Fibroblast of lung (primary cell): ENCODE results near the gene JUNB. TPM values are rescaled to one million over a fixed set of nuclear protein-coding genes. Genes with fewer than 3 reads are reported as not detected.
"Not testable (repeated sequence)": the region's sequence is repeated elsewhere in the genome, so short reads cannot be mapped to it uniquely, and the experiment has no call there.

ENCODE experiments used
- DNase-seq, 2 donors: peaks; one replicate each; pipeline versions ENCODE4 v3.0.0 to v3.0.0-alpha.2; 2010; ENCODE audit warnings: low read depth in 2 of 2
- H2AFZ ChIP-seq: 2 replicates; pipeline ENCODE4 v1.5.1; 2012; ENCODE audit warnings: low read length, control low read depth, inconsistent platforms
- H3K27ac ChIP-seq: 2 replicates; pipeline ENCODE4 v1.5.1; 2011; ENCODE audit warnings: low read length, control low read depth; ENCODE audit not compliant: insufficient read depth
- H3K27me3 ChIP-seq: 2 replicates; pipeline ENCODE4 v1.5.1; 2011; ENCODE audit warnings: mild to moderate bottlenecking, low read length; ENCODE audit not compliant: control insufficient read depth, insufficient read depth
- H3K36me3 ChIP-seq: 2 replicates; pipeline ENCODE4 v1.5.1; 2011; ENCODE audit warnings: low read length; ENCODE audit not compliant: control insufficient read depth, insufficient read depth
- H3K4me1 ChIP-seq: 2 replicates; pipeline ENCODE4 v1.5.1; 2011; ENCODE audit warnings: low read length; ENCODE audit not compliant: control insufficient read depth, insufficient read depth; ENCODE audit errors: extremely low read depth
- H3K4me2 ChIP-seq: 2 replicates; pipeline ENCODE4 v1.5.1; 2011; ENCODE audit warnings: low read length, control low read depth; ENCODE audit not compliant: insufficient read depth; ENCODE audit errors: extremely low read depth
- H3K4me3 ChIP-seq, 4 experiments: fragments of 200-600 bp in 1 of 4; sonication (generic) in 1 of 4; replicated peaks in 1 of 4; 2 replicates each; pipeline ENCODE4 v1.5.1; 2011 to 2016; ENCODE audit warnings: low read length in 4 of 4, low read depth in 3 of 4, mild to moderate bottlenecking in 3 of 4, control low read depth in 2 of 4, inconsistent platforms in 1 of 4, mixed read lengths in 1 of 4; ENCODE audit not compliant: insufficient read depth in 1 of 4; ENCODE audit errors: control extremely low read depth in 1 of 4
- H3K79me2 ChIP-seq: 2 replicates; pipeline ENCODE4 v1.5.1; 2012; ENCODE audit warnings: mild to moderate bottlenecking, low read length, inconsistent platforms; ENCODE audit not compliant: control insufficient read depth, insufficient read depth
- H3K9ac ChIP-seq: 2 replicates; pipeline ENCODE4 v1.5.1; 2011; ENCODE audit warnings: mild to moderate bottlenecking, low read length, control low read depth; ENCODE audit not compliant: insufficient read depth
- H3K9me3 ChIP-seq: 2 replicates; pipeline ENCODE4 v1.5.1; 2012; ENCODE audit warnings: low read depth, low read length; ENCODE audit not compliant: control insufficient read depth, insufficient read depth
- H4K20me1 ChIP-seq: 2 replicates; pipeline ENCODE4 v1.5.1; 2011; ENCODE audit warnings: low read length; ENCODE audit not compliant: control insufficient read depth, insufficient read depth; ENCODE audit errors: extremely low read depth
- EZH2 ChIP-seq: IDR thresholded peaks from 2 replicates; pipeline ENCODE4 v1.5.1; 2012; ENCODE audit warnings: low read length, control low read depth, mild to moderate bottlenecking; ENCODE audit errors: missing control alignments
- polyA plus RNA-seq, 2 donors: library from polyadenylated mRNA; depleted of rRNA in 1 of 2; stranded (reverse) in 1 of 2; unstranded in 1 of 2; fragments of >200 nt; gene quantifications; 2 replicates each; pipeline ENCODE4 v1.2.1, GENCODE V29; 2011 to 2012; ENCODE audit warnings: missing spikeins in 1 of 2
- total RNA-seq: library from RNA; depleted of rRNA; stranded (reverse); fragments of >200 nt; gene quantifications from 2 replicates; pipeline ENCODE4 v1.2.1, GENCODE V29; 2014
- TF ChIP-seq, protein P1 (sequence below), 2 donors: IDR thresholded peaks in 1 of 2; conservative IDR thresholded peaks in 1 of 2; 1 replicate in 1 of 2; 2 replicates in 1 of 2; pipeline ENCODE4 v1.5.1; 2011 to 2012; ENCODE audit warnings: low read length in 2 of 2, control low read depth in 1 of 2, inconsistent platforms in 1 of 2, low read depth in 1 of 2, mild to moderate bottlenecking in 1 of 2

The JUNB gene
- total and polyA plus RNA-seq, 2 donors (not counting 1 experiment from before 2014, with no cell fraction given) = 20.2 to 108 TPM

DNA sequence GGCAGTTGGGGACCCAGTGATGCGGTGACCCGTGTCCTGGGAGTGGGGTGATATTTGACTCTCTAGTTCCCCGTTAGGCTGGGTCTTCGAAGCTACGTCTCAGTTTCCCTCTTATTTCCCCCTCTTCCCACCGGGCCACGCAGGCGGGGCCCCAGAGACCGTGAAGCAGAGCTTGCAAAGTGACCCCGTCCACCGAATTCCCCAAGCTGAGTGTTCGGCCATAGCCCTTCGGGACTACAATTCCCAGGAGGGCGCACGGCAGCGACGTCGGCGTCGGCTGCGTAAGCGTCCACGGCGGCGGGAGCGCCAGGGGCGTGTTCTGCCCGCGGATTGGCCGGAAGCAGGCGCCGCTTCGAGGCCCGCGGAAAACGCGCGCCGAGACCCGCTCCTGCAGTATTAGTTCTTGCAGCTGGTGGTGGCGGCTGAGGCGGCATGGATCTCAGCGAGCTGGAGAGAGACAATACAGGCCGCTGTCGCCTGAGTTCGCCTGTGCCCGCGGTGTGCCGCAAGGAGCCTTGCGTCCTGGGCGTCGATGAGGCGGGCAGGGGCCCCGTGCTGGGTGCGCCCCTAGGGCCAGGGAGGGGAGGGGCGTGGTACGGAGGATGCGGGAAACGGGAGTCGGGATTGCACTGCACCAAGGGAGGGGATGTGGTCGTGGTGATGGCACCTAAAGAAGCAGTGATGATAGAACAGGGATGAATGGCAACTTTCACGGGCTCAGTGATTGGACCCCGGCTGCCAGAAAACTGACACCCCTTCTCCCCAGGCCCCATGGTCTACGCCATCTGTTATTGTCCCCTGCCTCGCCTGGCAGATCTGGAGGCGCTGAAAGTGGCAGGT lies 15.2 kb downstream of the JUNB start, which contains the start of gene RNASEH2A:
Gene RNASEH2A (plus strand): TSS at position 343 of the 840 bp plus-strand sequence. CDS start 90 bp downstream, at position 433.
- peak; percentile 88 to 89 for DNase-seq
- H3K27me3 ChIP-seq = no peaks in the 10 kb centered on the region
- H3K27ac ChIP-seq = peak within 1 kb of the TSS; percentile 57
- H3K36me3 ChIP-seq = peaks cover 1% of the 10 kb centered on the region
- H3K79me2 ChIP-seq = peaks cover 7% of the 10 kb centered on the region
- no peaks in the 10 kb centered on the region for H3K9me3 ChIP-seq
- no peaks in the 10 kb centered on the region for H4K20me1 ChIP-seq
- H3K9ac ChIP-seq = peak within 1 kb of the TSS; percentile 60
- peak within 1 kb of the TSS; percentile 68 to 76 (median 70) for H3K4me3 ChIP-seq
- H3K4me2 ChIP-seq = peak within 1 kb of the TSS; percentile 100
- TF ChIP-seq, protein P1, sequence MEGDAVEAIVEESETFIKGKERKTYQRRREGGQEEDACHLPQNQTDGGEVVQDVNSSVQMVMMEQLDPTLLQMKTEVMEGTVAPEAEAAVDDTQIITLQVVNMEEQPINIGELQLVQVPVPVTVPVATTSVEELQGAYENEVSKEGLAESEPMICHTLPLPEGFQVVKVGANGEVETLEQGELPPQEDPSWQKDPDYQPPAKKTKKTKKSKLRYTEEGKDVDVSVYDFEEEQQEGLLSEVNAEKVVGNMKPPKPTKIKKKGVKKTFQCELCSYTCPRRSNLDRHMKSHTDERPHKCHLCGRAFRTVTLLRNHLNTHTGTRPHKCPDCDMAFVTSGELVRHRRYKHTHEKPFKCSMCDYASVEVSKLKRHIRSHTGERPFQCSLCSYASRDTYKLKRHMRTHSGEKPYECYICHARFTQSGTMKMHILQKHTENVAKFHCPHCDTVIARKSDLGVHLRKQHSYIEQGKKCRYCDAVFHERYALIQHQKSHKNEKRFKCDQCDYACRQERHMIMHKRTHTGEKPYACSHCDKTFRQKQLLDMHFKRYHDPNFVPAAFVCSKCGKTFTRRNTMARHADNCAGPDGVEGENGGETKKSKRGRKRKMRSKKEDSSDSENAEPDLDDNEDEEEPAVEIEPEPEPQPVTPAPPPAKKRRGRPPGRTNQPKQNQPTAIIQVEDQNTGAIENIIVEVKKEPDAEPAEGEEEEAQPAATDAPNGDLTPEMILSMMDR (conservative IDR thresholded peaks at IDR 0.05 in 1 of 2, IDR thresholded peaks at IDR 0.05 in 1 of 2; ENCODE audit: low read depth in 1 of 2, low read length in 2 of 2) = no peak
- no peak for TF ChIP-seq EZH2
- H3K4me1 ChIP-seq = peaks cover 10% of the 10 kb centered on the region
- H2AFZ ChIP-seq = peak within 1 kb of the TSS; percentile 94

DNA sequence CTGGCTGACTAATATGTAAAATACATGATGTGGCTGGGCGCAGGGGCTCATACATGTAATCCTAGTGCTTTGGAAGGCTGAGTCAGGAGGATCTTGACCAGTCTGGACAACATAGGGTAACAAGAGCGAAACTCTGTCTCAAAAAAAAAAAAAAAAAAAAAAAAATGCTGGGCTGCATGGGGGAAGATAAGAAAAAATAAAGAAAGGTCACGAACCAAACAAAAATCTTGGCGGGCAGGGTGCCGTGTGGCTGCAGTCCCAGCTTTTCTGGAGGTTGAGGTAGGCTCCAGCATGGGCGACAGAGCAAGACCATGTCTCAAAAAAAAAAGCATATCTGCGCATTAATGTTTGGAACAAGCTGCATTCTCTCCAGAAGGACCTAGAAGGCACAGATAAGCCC lies 23.8 kb downstream of the JUNB start:
- Histone ChIP-seq H4K20me1 (no peaks in the 10 kb centered on the region), H3K36me3 (peaks cover 1% of the 10 kb centered on the region), H3K4me2 (no peak overlapping the region), H3K9me3 (no peaks in the 10 kb centered on the region), H2AFZ (no peak overlapping the region), H3K27ac (no peak overlapping the region), H3K9ac (no peak overlapping the region), H3K4me3 (no peak overlapping the region), H3K79me2 (no peaks in the 10 kb centered on the region), H3K4me1 (no peaks in the 10 kb centered on the region), H3K27me3 (no peaks in the 10 kb centered on the region)
- TF ChIP-seq, protein P1 (conservative IDR thresholded peaks at IDR 0.05 in 1 of 2, IDR thresholded peaks at IDR 0.05 in 1 of 2; ENCODE audit: low read depth in 1 of 2, low read length in 2 of 2) = no peak
- DNase-seq = no peak

DNA sequence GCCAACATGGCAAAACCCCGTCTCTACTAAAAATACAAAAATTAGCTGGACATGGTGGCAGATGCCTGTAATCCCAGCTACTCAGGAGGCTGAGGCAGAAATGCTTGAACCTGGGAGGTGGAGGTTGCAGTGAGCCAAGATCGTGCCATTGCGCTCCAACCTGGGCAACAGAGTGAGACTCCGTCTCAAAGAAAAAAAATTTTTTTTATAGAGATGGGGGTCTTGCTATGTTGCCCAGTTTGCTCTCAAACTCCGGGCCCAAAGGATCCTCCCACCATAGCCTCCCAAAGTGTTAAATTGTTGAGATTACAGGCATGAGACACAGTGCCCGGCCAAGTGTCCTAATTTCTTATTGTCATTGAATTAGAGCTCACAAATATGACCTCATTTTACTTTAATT lies 25.9 kb downstream of the JUNB start:
- not testable (repeated sequence) for H3K9me3 ChIP-seq, H2AFZ ChIP-seq, H3K36me3 ChIP-seq, H3K4me3 ChIP-seq, H3K4me1 ChIP-seq, H3K4me2 ChIP-seq, H3K9ac ChIP-seq, H3K27ac ChIP-seq, H3K79me2 ChIP-seq, DNase-seq, H3K27me3 ChIP-seq, H4K20me1 ChIP-seq

DNA sequence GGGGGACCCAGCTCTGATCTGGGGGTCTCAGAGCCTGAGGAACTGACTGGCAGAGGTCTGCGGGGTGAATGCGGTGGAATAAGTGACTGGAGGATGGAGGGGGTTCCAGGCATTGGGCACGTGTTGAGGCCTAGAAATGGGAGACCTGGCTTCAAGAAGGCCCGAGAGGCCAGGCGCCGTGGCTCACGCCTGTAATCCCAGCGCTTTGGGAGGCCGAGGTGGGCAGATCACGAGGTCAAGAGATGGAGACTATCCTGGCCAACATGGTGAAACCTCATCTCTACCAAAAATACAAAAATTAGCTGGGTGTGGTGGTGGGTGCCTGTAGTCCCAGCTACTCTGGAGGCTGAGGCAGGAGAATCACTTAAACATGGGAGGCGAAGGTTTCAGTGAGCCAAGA lies 26.5 kb downstream of the JUNB start:
- H3K9me3 ChIP-seq, H3K4me1 ChIP-seq: not testable (repeated sequence)

More for the DNA sequence above, 26.5 kb downstream of the JUNB start:
- H3K27me3 ChIP-seq, DNase-seq, H4K20me1 ChIP-seq, H3K27ac ChIP-seq, H3K4me2 ChIP-seq, H3K9ac ChIP-seq, H3K79me2 ChIP-seq, H2AFZ ChIP-seq, H3K4me3 ChIP-seq, H3K36me3 ChIP-seq: not testable (repeated sequence)
